Stimulated activated CD8-positive, alpha-beta memory T cell treated with anti-CD3 and anti-CD28 coated beads, Interleukin-12 subunit alpha, Interleukin-12 subunit beta, amount 100 ng/mL, for 24 hours (primary cell): ENCODE results near the gene PNPLA8.
"Not testable (repeated sequence)": the region's sequence is repeated elsewhere in the genome, so short reads cannot be mapped to it uniquely, and the experiment has no call there.

Source experiments
- DNase-seq: peaks from one replicate; pipeline ENCODE4 v3.0.0-alpha.2; 2020; ENCODE audit errors: extremely low read depth

The PNPLA8 gene

DNA sequence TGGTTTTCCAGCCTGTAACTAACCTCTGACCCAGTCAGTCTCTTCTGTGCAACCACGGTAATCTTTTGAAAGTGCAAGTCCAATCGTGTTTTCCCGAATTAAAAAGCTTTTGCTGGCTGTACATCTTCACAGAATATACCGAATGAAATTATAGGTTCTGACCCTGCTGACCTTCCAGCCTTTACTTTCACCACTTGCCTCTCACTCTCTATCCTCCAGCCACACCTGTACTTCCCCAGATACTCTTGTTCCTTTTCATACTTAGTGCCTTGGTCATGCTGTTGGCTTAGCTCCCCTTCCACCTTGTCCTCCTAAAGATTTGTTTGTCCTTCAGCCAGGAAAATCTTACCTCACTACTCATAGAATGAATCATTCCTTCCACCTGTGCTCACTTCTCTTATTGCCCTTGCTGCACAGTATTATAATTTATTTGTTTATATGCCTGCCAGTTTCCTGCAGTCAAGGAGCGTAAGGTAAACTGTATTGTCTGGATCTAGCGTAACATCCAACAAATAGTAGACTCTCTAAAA, 2.3 kb upstream of the PNPLA8 start:
- DNase-seq, result no peak

DNA sequence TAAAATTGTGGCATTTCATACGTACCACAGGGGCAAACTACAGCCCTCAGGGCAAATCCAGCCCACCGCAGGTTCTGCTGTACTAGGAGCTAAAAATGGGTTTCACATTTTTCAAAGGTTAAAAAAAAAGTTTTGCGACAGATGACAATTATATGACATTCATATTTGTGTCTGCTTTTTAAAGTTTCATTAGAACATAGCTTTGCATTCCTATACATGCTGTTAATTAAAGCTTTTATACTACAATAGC, 758 bp upstream of the PNPLA8 start:
- DNase-seq, result no peak

DNA sequence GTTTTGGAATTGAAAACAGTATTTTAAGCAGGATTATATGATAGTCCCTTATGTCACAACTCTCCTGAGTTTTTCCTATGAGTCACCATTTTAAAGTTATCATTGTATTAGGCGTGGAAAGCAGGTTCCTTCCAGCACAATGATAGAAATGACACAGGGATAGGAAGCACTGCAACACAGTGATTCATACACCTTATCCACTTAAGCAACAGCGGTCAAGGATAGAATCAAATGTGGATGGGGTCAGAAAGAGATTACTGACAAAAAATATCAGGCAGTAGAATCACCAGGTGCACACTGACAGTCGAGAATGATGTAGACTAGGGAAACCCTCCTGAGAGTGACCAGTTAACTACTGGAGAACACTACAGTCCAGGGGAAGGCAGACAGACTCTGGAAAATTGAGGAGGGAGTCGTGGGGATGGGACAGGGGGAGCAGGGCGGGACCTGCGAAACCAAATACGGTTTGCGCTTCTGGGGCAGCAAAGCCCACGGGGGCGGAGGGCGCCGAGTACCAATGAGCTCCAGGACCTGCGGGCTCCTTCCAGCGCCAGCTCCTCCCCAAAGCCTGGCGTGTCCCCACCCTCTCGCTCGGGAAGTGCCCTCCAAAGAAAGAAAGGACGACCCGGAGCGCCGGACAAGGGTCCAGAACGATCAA, 479 bp downstream of the PNPLA8 start:
- DNase-seq, result no peak

DNA sequence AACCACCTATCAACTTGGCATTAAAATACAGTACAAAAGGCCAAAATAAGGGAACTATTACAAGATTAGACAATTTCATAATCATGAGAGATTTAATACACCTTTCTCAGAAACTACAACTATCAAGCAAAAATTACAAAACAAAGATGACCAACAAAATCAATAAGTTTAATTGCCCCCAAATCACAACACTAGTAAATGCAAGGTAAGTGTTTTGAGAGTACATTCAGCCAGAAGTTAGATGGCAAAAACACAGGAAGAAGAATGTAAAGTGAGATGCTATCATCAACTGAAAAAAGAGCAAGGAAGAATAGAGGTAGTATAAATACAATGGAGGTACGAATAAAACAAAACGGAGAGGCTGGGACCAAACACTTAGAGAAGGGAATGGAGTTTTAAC, 3.2 kb downstream of the PNPLA8 start:
- no peak for DNase-seq

DNA sequence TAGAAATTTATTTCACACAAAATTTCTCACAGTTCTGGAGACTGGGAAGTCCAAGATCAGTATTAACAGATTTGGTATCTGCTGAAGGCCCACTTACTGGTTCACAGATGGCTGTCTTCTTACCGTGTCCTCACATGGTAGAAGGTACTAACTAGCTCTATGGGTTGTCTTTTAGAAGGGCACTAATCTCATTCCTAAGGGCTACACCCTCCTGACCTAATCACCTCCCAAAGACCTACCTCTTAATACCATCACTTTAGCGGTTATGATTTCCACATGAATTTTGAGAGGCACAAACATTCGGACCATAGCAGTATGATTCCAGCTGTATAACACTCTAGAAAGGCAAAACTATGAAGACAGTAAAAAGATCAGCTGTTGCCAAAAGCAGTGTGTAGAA, 8.0 kb downstream of the PNPLA8 start:
- no peak for DNase-seq

GRCh38 chr7:108515630-108516029, 10.3 kb downstream of the PNPLA8 start:
- no peak for DNase-seq

DNA sequence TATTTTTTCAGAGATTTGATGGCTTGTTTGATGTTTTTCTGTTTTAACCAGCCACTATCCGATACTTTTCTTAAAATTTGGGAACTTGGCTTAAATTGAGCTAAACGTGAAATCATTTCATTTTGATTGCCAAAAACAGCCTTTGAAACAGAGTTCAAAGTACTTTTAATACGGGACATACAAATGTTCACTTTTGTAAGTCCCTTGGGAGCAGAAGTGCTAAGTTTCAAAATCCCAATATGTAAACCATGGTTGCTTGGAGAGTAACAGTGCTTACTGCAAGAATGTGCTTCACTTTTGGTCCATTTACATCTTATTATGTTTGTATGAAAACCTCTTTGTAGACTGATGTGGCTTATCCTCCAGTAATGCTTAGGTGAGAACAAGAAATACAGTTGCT, 10.9 kb downstream of the PNPLA8 start:
- no peak for DNase-seq

DNA sequence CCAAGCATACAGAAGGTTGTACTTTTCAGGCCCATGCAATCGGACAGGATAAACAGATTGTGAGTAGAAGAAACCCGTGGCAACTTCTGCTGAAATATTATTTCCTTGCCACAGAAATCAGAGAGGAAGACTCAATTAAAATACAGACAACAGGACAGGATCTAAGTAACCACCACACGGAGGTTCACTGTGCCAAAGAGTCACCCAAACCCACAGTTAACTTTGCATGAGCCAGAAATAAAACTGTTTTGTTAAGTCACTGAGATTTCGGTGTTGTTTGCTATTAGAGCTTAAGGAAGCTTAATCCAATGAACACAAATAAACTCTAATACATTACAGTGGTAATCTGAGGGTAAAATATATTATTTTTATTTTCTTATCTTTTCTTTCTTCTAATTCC, 14.0 kb downstream of the PNPLA8 start:
- no peak for DNase-seq

GRCh38 chr7:108504576-108504975, 21.4 kb downstream of the PNPLA8 start:
- not testable (repeated sequence) for DNase-seq

GRCh38 chr7:108503112-108504026, 22.6 kb downstream of the PNPLA8 start:
- DNase-seq, result no peak

GRCh38 chr7:108499566-108499965, 26.4 kb downstream of the PNPLA8 start:
- DNase-seq, result no peak

- no peak for DNase-seq
These were observed 27.5 kb downstream of the PNPLA8 start for GRCh38 chr7:108498481-108498880.

- no peak for DNase-seq
These were observed 28.7 kb downstream of the PNPLA8 start for GRCh38 chr7:108497082-108497725.

- DNase-seq, result no peak
These were observed 33.2 kb downstream of the PNPLA8 start for GRCh38 chr7:108492742-108493141.

DNA sequence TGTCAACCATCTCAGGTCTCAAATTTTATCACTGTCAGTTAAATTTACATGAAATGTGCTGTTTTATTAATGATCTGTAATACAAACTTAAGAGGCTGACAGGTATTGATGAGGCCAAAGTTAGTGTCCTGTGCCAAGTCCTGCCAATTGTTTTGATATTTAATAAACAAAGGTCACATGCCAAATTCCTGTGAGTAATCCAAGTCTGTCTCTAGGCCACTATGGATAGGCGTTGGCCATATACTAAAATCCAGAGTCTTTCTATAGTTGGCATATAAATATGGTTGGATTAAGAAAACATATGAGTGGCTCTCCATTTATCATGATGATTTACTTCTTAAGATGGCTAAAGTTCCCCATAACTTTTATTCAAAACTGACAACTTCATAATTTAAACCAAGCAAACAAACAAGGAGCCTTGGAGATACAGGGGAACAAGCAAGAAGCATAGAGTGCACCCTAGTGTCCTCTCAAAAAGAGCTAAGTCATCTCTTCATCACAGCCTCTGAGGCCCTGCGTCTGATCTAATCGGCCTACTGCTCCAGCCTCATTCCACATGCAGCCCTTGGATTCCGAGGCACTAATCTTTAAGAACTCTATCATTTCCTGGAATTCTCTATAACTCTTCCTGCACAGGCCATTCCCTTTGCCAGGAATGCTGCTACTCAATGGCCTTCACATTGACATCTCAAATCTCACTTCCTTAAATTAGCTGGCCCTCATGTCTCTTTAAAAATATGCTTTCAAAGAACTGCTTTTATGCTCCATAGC, 37.0 kb downstream of the PNPLA8 start:
- no peak for DNase-seq

- DNase-seq, result no peak
These were observed 38.3 kb downstream of the PNPLA8 start for GRCh38 chr7:108487646-108488045.

GRCh38 chr7:108486291-108486966, 39.5 kb downstream of the PNPLA8 start:
- DNase-seq, result no peak

DNA sequence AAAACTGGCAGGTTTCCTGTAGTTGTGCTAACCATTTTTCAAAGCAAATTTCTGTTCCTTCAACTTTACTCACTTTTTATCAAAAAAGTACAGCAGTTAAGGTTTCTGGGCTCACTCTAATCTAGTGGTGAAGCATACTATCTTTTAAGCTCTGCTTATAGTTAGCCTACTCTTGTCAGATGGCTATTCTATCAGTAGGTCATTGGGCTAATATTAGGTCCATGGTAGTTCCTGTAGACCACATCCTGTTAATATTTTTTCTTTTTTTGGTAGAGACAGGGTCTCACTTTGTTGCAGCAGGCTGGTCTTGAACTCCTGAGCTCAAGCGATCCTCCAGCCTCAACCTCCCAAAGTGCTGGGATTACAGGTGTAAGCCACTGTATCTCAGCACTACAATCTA, 41.8 kb downstream of the PNPLA8 start:
- no peak for DNase-seq

GRCh38 chr7:108480311-108480710, 45.6 kb downstream of the PNPLA8 start:
- DNase-seq, result no peak

- DNase-seq, result no peak
These were observed 46.2 kb downstream of the PNPLA8 start for GRCh38 chr7:108479751-108480150.

- no peak for DNase-seq
These were observed 46.8 kb downstream of the PNPLA8 start for GRCh38 chr7:108479118-108479517.
